ENCODE results near the gene DBX1. TPM values are rescaled to one million over a fixed set of nuclear protein-coding genes. Genes with fewer than 3 reads are reported as not detected.

DBX1 gene
- total and polyA plus RNA-seq, 2 of the 13 experiments (the other 11 are each of a cell fraction or from before 2014, with no cell fraction given), result not detected

- POLR2A ChIA-PET, result no interaction called here
Observed at GRCh38 chr11:20177136-20177535, 16.9 kb upstream of the DBX1 start.

More at GRCh38 chr11:20177136-20177535, 16.9 kb upstream of the DBX1 start:
- peaks cover 0 to 4% of the 10 kb centered on the region in 2 experiments; a peak in 2 of 5 replicates for H3K27me3 ChIP-seq (ENCODE audit: control insufficient read depth in 1 of 2, insufficient read depth in 2 of 2, low read length in 2 of 2)
- H3K9ac ChIP-seq (ENCODE audit: insufficient read depth, low read depth, low read length), result no peak overlapping the region
- H2AFZ ChIP-seq (ENCODE audit: low read length), result no peak overlapping the region
- H4K20me1 ChIP-seq (ENCODE audit: insufficient read depth, low read length), result no peaks in the 10 kb centered on the region
- peaks cover 6% of the 10 kb centered on the region; the same call in 1 of the 2 replicates for H3K4me1 ChIP-seq (ENCODE audit: insufficient read depth, low read length)
- CTCF ChIA-PET (ENCODE audit: low intra/inter-chr PET ratio, low total read pairs), result no interaction called here
- H3K36me3 ChIP-seq (replicated peaks in 1 of 2; ENCODE audit: control insufficient read depth in 1 of 2, insufficient read depth in 2 of 2, low read length in 2 of 2), result no peaks in the 10 kb centered on the region
- TF ChIP-seq NKX3-1 (CRISPR knock-in tag; IDR thresholded peaks at IDR 0.05) (no peak), POGK (CRISPR knock-in tag; conservative IDR thresholded peaks at IDR 0.05) (no peak), ZBTB26 (CRISPR knock-in tag; IDR thresholded peaks at IDR 0.05; ENCODE audit: borderline replicate concordance) (no peak), ZNF513 (CRISPR knock-in tag; conservative IDR thresholded peaks at IDR 0.05) (no peak), ZNF670 (CRISPR knock-in tag; IDR thresholded peaks at IDR 0.05; ENCODE audit: borderline replicate concordance) (no peak), AKNA (CRISPR knock-in tag; IDR thresholded peaks at IDR 0.05; ENCODE audit: borderline replicate concordance) (no peak), IRF2 (CRISPR knock-in tag; IDR thresholded peaks at IDR 0.05) (no peak), KLF15 (CRISPR knock-in tag; IDR thresholded peaks at IDR 0.05; ENCODE audit: borderline replicate concordance) (no peak)
- H3K9me3 ChIP-seq (ENCODE audit: low read length), result no peaks in the 10 kb centered on the region
- intact Hi-C loops (cut with micrococcal nuclease; ENCODE audit: unreplicated experiment), result no loop called here
- 2% methylated on average over 7 of the region's 7 CpGs for WGBS (ENCODE audit: low lambda C conversion rate)
- H3K4me2 ChIP-seq (ENCODE audit: low read depth, low read length), result no peak overlapping the region
- no peak overlapping the region for H3K27ac ChIP-seq (ENCODE audit: extremely low read length, insufficient read depth, low read length)
- no peak for DNase-seq (ENCODE audit: low spot score)
- no peak overlapping the region for H3K4me3 ChIP-seq (replicated peaks in 1 of 3; ENCODE audit: insufficient read depth in 1 of 3, low read depth in 2 of 3, low read length in 3 of 3)
- no peaks in the 10 kb centered on the region for H3K79me2 ChIP-seq (ENCODE audit: insufficient read depth, low read length)
- in situ Hi-C loops (cut with HindIII; ENCODE audit: extremely low pct_ligation_motif_present, low pct_unique_long_range_greater_than_20kb), result no loop called here
- ATAC-seq, result no peak
- BruUV-seq (replicated peaks), result no TSS peak
- no peak for FAIRE-seq

Measured in HepG2 (cell line).